Stimulated activated naive CD4-positive, alpha-beta T cell treated with Interleukin-2 at 50 U/mL for 16 hours (primary cell): Measurements from ENCODE around the gene TAP1.
"Not testable (repeated sequence)": the region's sequence is repeated elsewhere in the genome, so short reads cannot be mapped to it uniquely, and the experiment has no call there.

Experiments used
- DNase-seq: peaks from one replicate; lab custom pipeline; 2025; lab: John Stamatoyannopoulos, UW

TAP1 gene

DNA sequence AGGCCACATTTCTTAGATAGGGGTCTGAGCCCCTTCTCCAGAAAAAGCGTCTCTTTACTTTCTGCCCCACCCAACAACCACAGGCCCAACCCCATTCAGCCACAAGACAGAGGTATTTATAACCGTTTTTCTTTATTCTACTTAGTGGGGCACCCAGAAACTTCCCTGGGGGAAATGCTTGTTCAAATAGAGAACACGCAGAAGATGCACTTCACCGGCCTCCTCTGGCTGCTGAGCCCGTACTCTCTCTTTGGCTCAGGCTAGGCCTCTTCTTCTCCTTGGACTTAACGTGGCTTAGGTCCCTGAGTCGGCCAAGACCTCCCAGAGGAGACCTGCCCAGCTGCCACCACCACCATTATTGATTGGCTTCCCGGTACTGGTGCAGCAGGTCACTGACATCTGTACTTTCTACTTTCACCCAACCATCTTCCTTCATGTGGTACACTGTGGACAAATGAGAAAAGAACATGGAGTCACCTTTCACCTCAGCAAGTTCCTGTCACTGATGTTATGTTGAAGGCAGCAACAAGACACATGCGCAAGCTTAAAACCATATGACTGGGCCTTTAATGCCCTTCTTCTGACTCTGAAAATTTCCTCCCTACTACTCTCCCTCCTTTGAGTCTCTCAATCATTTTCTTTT, 12.8 kb downstream of the TAP1 start:
- DNase-seq, result no peak

GRCh38 chr6:32839356-32839755, 14.1 kb downstream of the TAP1 start:
- DNase-seq, result no peak

DNA sequence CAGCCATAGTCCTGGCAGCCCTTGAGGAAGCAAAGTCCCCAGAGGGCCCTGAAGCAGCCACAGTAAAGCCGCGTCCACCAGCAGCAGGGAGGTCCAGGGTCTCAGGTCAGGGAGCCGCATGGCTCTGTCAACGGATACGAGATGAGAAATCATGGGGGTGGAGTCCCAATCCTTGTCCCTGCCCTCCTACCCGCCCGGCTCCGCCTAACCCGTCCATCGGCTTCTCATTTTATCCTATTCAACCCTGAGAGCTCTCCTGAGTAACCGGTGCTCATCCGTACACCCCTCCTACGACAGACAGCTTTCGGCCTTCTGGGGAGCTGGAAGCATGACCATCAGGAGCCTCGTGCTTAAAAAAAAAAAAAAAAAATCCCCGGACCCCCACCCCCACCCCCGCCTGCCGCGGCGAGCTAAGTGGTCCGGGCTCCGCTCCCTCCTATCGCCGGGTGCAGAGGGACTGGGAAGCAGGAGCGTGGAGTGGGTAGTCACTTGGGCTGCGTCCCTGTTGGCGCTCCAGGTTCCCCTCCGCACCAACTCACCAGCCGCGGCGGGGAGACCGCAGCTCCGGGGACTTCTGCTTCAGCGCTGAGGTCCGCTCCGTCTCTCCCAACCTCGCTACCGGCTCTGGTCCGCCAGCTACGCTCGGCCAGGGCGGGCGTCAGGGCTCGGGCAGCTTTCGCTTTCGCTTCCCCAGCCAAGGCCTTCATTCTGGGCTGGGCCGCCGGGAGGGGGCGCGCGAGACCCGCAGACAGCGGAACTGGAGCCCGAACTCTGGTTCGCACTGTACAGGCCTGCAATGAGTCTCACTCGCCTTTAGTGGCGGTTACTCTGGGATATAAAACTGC, 15.2 kb downstream of the TAP1 start, which contains the start of gene TAP2:
TAP2 (minus strand) TSS at position 626 of the 845 bp plus-strand sequence; CDS start at position 120, 506 bp downstream.
- peak; percentile 94 for DNase-seq

DNA sequence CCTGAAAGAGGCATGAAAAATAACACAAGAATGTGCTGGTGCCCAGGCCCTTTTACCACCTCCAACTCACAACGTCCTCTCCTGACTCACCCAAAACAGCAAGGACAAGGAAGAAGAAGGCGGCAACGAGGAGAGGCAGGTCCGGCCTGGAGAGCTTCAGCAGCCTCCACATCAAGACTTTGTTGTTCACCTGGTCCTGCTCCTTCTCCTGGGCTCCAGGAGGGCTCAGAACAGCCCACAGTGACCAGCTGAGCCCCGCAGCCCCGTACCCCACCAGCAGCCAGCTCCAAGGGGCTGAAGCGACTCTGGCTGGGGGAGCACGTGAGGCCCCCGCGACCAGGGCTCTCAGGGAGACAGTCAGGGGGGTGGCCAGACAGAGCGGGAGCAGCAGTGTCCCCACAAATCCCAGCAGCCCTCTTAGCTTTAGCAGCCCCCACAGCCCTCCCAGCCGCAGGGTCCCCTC, 15.8 kb downstream of the TAP1 start:
- DNase-seq, result no peak

DNA sequence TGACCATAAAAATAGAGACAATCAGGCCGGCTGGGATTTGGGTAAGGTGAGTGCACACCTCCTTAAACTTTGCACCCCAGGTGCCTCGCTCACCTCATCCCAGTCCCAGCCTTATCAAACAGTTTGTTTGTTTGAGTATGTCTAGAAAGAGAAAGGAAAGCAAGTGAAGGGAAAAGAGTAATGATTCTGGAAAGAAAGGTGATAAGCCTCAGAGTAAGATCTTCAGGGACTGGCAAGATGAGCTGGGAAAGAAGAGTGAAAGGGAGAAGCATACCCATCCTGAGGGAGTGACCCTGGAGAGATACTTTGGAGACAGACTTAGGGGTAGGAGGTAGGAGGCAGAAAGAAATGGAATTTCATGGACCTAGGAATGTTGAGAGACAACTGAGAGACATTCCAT, 16.6 kb downstream of the TAP1 start:
- DNase-seq, result no peak

DNA sequence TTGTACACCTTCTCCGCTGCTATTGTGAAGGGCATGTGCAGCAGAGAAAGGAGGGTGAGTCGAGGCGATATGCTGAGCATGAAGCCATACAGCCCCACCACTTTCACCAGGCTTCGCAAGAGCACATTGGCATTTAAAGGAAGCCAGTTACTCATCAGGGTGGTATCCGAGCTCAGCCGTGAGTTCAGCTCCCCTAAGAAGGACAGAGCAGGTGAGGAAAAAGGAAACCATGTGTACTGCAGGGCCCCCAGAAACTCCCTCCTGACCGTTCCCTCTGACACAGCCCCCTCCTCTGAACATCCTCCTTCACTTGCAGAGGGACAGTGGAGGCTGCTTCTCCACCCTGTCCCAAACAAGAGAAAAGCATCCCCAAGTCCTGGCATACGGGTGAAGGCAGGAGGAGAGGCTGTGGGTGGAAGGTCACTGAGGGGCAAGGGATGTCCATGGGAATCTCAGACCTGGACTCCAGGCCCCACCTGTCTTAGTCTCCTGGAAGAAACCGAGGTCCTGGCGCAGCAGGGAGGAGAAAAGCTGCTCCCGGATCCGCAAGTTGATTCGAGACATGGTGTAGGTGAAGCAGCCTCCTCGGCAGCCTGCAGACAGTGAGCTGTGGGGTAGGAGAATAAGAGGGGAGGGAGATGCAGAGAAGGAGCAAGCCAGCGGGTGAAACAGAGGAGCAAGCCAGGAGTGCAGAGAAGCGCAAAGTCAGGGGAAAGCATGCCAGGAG, 18.2 kb downstream of the TAP1 start:
- DNase-seq, result no peak

GRCh38 chr6:32833664-32834063, 19.8 kb downstream of the TAP1 start:
- DNase-seq, result no peak

GRCh38 chr6:32832535-32832934, 21.0 kb downstream of the TAP1 start:
- no peak for DNase-seq

DNA sequence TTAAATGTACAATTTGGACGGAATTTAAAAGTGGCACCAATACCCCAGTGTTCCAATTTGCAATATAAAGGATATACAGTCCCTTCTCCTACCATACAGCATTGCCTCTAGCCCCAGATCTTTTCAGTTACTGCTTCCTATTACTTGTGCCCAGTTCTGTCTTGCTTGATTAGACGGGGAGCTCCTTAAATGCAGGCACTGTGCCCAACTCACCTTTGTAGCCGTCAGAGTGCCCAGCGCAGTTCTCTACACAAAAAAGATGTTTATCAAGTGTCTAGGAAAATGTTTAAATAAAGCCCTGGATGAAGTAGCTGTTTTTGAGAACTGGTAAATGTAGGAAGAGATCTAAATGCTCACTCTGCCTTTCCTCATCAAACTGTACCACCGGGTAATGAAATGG, 22.6 kb downstream of the TAP1 start:
- no peak for DNase-seq

DNA sequence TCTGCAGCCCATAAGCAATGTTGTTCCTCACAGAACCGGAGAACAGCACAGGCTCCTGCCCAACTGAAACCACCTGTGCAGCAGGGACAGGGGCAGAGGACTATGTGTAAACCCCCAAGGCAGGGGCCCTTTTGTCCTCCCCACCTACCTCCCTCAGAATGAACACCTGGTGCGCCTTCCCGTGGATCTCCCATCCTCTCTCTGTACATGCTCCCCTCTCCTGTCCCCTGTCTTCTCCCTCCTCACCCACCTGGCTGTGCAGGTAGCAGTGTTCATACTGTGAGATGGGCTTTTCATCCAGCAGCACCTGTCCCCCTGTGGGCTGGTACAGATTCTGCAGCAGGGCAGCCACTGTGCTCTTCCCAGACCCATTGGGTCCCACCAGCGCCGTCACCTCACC, 23.5 kb downstream of the TAP1 start:
- no peak for DNase-seq

DNA sequence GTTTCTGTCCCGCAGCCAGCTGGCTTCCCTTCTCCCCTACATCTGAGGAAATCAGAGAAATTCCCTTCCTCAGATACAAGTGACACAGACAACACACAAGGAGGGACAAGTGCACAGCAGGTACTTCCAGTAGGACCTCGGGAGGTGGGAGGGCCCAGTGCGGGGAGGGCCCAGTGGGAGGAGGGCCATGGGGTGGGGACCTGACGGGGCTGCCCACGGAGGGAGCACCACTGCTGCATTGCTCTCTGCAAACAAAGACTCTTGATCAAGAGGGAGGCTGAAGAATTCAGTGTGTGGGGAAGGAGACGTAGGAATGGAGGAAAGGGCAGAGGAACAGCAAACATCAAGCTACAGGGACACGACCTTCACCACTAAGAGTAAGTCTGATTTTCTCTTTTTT, 24.0 kb downstream of the TAP1 start:
- DNase-seq, result no peak

- DNase-seq, result no peak
These were observed 26.5 kb downstream of the TAP1 start for GRCh38 chr6:32827025-32827424.

- DNase-seq, result no peak
These were observed 27.5 kb downstream of the TAP1 start for GRCh38 chr6:32825966-32826365.

GRCh38 chr6:32819729-32820128, 33.8 kb downstream of the TAP1 start:
- DNase-seq, result no peak

DNA sequence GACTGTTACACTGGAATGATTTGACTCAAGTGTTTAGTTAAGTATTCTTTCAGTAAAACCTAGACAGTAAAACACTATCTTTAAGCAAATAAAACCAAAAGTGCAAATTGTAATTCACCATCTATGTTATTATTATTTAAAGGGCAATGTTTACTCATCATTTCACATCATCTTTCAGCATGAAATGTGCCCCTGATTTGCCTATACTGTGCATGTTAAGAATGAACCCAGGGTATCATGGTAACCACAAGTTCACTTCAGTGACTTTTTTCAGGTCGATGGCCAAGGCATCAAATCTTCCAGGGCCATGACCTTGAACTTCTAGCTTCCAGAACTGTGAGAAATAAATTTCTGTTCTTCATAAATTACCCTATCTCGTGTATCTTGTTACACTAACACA, 34.6 kb downstream of the TAP1 start:
- DNase-seq, result no peak

GRCh38 chr6:32816746-32817204, 36.7 kb downstream of the TAP1 start, which contains the start of gene HLA-DOB:
TSS of gene HLA-DOB (minus strand) at chr6:32817002. CDS start at chr6:32816951, 51 bp downstream.
- DNase-seq, result no peak

DNA sequence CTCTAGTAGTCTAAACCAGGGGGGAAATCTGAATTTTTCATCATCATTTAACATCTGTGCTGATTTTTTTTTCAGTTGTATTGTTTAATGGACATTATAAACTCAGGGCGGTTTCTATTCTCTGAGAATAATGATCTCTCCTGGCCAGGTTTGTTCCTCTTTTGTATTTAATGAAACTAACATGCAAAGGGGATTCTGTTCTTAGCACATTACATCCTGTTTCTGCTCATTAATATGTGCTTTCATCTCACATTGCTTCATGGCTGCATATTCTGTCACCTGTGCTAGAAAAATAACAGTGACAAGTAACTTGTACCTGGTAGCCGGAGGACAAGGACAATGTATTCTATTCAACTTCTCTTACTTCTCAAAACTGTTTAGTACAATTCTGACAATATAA, 37.5 kb downstream of the TAP1 start:
- no peak for DNase-seq

- DNase-seq, result no peak
These were observed 38.4 kb downstream of the TAP1 start for GRCh38 chr6:32815115-32815514.

DNA sequence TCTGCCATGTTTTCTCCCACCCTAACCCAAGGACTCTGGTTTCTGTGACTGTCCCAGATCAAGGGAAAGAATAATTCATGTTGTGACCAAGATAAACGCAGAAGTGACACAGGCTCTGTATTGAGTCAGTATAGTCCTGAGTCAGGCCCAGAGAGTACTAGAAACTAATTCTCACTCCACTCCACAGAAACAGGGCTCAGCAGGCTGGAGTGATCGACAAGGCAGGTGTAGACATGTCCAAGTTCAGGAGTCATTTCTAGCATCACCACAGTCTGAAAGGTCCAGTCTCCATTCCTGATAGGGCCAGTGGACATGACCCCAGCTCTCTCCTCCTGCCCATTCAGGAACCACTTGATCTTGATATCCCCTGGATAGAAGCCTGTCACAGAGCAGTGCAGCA, 39.4 kb downstream of the TAP1 start:
- DNase-seq, result no peak

- no peak for DNase-seq
These were observed 44.3 kb downstream of the TAP1 start for GRCh38 chr6:32809171-32809570.

DNA sequence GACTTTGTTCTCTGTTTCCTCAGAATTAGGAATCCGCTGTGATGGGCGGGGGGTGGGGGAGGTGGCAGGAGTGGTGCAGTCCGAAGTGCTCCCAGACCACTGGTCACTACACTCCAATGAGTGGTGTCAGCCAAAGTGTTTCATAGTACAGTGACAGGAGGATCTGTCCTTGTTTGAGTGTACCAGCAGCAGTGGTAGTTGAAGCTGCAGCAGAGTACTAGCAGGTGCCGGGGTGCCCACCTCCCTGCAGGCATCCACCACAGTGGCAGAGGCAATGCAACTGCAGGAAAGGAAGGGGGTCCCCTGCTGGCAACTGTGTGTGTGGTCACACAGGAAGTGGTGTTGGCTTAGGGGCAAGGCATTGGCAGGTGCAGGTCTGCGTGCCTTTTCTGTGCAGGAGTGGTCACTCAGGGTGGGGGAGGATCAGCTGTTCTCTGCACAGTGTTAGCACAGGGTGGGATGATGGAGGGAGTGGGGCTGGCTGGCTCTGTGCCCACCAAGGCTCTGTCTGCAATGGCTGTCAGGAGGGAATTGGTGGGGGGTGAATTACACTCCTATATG, 46.4 kb downstream of the TAP1 start:
- DNase-seq, result no peak

DNA sequence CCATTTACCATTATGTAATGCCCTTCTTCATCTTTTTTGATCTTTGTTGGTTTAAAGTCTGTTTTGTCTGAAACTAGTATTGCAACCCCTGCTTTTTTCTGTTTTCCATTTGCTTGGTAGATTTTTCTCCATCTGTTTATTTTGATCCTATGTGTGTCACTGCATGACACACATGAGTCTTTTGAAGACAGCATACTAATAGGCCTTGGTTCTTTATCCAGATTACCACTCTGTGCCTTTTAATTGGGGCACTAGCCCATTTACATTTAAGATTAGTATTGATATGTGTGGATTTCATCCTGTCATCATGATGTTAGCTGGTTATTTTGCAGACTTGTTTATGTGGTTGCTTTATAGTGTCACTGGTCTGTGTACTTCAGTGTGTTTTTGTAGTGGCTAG, 48.1 kb downstream of the TAP1 start:
- not testable (repeated sequence) for DNase-seq
